Hematopoietic multipotent progenitor cell treated with erythropoietin and hydrocortisone succinate and interleukin-3 and kit ligand, for 17 days (in vitro differentiated cells): ENCODE results near the gene NETO1.

Experiments
- DNase-seq: peaks from one replicate; pipeline ENCODE4 v3.0.0-alpha.2; 2015; ENCODE audit warnings: low spot score

NETO1 gene

DNA sequence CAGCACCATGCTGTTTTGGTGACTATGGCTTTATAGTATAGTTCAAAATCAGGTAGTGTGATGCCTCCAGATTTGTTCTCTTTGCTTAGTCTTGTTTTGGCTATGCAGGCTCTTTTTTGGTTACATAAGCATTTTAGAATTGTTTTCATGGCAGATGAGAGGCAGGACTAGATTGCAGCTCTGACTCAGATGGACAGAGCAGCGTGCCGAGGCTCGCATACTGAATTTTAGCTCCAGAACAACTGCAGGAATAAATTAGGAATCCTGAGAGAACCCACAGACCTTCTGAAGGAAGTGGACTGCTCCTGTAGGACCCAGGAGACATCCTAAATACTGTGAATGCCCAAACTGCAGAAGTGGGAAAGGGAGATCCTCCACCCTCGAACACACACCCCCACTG, 141.6 kb downstream of the NETO1 start:
- DNase-seq: no peak

- DNase-seq: no peak
These were observed 146.5 kb downstream of the NETO1 start for GRCh38 chr18:72721330-72721729.

- no peak for DNase-seq
These were observed 147.7 kb downstream of the NETO1 start for GRCh38 chr18:72720116-72720515.

DNA sequence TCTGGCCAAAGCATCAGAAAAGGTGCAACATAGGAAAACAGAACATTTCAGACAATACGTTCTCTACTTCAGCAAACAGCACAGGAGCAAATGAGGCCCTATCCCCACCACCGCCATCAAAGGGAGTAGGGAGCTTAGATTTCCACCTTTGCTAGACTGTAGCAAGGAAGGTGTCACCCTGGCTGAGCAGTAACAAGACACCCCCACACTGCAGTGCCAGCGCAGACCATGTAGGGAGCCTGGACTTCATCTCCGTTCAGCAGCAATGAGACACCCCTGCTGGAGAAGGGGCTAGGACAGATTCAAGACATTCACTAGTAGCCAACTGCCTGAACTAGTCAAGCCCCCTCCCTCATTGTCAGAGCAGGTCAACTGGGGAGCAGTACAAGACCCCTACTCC, 163.6 kb downstream of the NETO1 start:
- no peak for DNase-seq

GRCh38 chr18:72700961-72701710, 166.7 kb downstream of the NETO1 start:
- DNase-seq: no peak

DNA sequence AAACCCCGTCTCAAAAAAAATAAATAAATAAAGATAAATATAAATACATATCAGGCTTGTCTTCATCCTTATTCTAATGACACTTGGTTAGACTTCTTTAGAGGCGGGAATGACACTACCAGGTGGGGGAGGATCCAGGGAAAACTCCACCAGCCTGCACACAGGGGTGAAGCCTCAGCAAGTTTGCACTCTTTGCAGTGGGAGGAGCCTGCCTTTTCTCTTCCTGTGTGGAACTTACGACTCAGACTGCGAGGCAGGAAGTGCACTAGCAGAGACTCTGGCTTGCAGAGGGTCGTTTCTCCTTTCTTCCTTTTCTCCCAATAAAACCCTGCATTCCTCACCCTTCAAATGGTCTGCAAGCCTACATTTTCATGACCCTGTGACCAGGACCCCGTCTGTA, 170.1 kb downstream of the NETO1 start:
- no peak for DNase-seq

DNA sequence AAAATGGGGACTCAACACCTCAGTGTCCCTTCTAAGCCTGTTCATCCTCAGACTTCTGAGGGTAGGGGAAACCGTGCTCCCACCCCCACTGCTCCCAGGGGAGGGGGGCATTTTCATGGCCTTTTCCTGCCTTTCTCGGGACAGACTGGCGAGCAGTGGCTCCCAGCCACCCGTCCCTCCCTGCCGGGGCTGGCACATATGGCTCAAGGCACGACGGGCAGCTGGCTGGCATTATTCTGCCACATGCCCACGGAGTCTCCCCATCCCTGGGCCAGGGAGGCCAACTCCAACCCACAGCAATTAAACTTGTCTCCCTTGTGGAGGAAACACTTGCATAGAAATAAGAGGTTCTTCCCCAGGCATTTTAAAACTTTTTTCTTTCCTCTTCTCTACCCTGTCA, 175.2 kb downstream of the NETO1 start:
- DNase-seq: no peak
